ENCODE data around the gene PPCDC. TPM values are rescaled to one million over a fixed set of nuclear protein-coding genes. Genes with fewer than 3 reads are reported as not detected.
A peak's percentile ranks its signal among the peaks of the same experiment; 100 is the strongest.

Gene PPCDC, protein sequence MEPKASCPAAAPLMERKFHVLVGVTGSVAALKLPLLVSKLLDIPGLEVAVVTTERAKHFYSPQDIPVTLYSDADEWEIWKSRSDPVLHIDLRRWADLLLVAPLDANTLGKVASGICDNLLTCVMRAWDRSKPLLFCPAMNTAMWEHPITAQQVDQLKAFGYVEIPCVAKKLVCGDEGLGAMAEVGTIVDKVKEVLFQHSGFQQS
- 10 to 100 TPM; 16.3 to 18.8 TPM for total RNA-seq

GRCh38 chr15:75023181-75023871, at the start of gene PPCDC:
Gene PPCDC (plus strand): TSS chr15:75023590. CDS start chr15:75028319, 4,729 bp downstream.
- peaks cover 11% of the 10 kb centered on the region for H3K4me1 Mint-ChIP-seq (ENCODE audit: low read depth)
- ChIA-PET POLR2A (interaction anchor here (0.5 to 3.8 kb wide), 15 partner anchors 9 to 431 kb away, joined by 3 to 30 read pairs (median 4); partner anchors contain the start of genes C15orf39, MPI, RPP25 and SCAMP5), CTCF (interaction anchor here (0.6 to 2.8 kb wide), 8 partner anchors 9 to 345 kb away, joined by 3 to 19 read pairs (median 4); partner anchors contain the start of genes C15orf39 and MAN2C1)
- peak; percentile 97 for DNase-seq
- H3K4me3 Mint-ChIP-seq, result peak within 1 kb of the TSS; percentile 89
- H3K27ac Mint-ChIP-seq, result peak within 1 kb of the TSS; percentile 89
- intact Hi-C loops (cut with micrococcal nuclease), result loop anchor here (2.0 kb wide), 1 partner anchor 327 kb away; the partner anchor contains the start of gene EDC3
- H3K9me3 Mint-ChIP-seq, result no peaks in the 10 kb centered on the region
- H3K36me3 Mint-ChIP-seq, result no peaks in the 10 kb centered on the region
- no peaks in the 10 kb centered on the region for H3K27me3 Mint-ChIP-seq

DNA sequence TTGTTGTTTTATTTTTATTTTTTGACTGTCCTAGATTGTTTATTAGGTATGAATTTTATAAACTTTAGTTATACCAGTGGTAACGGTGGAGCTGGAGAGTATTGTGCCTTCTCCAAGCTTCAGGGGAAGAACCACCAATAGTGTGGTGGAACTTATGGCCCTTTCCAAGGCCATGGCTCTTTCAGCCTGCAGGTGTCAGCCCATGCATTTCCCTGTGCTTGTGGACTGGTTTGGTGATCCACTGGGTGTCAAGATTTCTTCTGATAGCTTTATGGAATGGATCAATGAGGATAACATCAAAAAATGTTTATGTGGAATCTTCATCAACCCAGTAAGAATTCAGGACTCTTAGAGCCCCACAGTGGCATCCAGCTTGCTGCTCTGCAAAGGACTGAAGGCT, 47.2 kb upstream of the PPCDC start:
- Mint-ChIP-seq H3K4me3 (no peak overlapping the region), H3K36me3 (no peaks in the 10 kb centered on the region), H3K27ac (no peak overlapping the region), H3K27me3 (peaks cover 11% of the 10 kb centered on the region), H3K4me1 (ENCODE audit: low read depth) (peaks cover 9% of the 10 kb centered on the region), H3K9me3 (no peaks in the 10 kb centered on the region)
- no peak for DNase-seq
- ChIA-PET POLR2A (no interaction called here), CTCF (interaction anchor here (0.6 to 1.3 kb wide), 4 partner anchors 12 to 228 kb away, joined by 3 to 5 read pairs (median 4); partner anchors contain the start of gene RPP25)
- intact Hi-C loops (cut with micrococcal nuclease), result no loop called here

GRCh38 chr15:74977599-74977998, 45.8 kb upstream of the PPCDC start:
- no peak overlapping the region for H3K27ac Mint-ChIP-seq

GRCh38 chr15:74978077-74978476, 45.3 kb upstream of the PPCDC start:
- no peak overlapping the region for H3K27ac Mint-ChIP-seq
- intact Hi-C loops (cut with micrococcal nuclease), result no loop called here
- CTCF ChIA-PET, result interaction anchor here (0.8 to 1.7 kb wide), 3 partner anchors 17 to 223 kb away, joined by 3 to 5 read pairs (median 5); partner anchors contain the start of genes C15orf39 and SCAMP5
- H3K36me3 Mint-ChIP-seq, result no peaks in the 10 kb centered on the region
- H3K4me3 Mint-ChIP-seq, result no peak overlapping the region
- H3K4me1 Mint-ChIP-seq (ENCODE audit: low read depth), result peaks cover 9% of the 10 kb centered on the region
- H3K9me3 Mint-ChIP-seq, result no peaks in the 10 kb centered on the region
- POLR2A ChIA-PET, result interaction anchor here (1.3 kb wide), 1 partner anchor 46 kb away, joined by 4 read pairs; the partner anchor contains the start of gene PPCDC
- peaks cover 14% of the 10 kb centered on the region for H3K27me3 Mint-ChIP-seq
- DNase-seq, result no peak

More at GRCh38 chr15:74977599-74977998, 45.8 kb upstream of the PPCDC start:
- Mint-ChIP-seq H3K4me3 (no peak overlapping the region), H3K36me3 (no peaks in the 10 kb centered on the region), H3K4me1 (ENCODE audit: low read depth) (peaks cover 9% of the 10 kb centered on the region), H3K27me3 (peaks cover 14% of the 10 kb centered on the region), H3K9me3 (no peaks in the 10 kb centered on the region)
- POLR2A ChIA-PET, result interaction anchor here (1.3 kb wide), 1 partner anchor 46 kb away, joined by 4 read pairs; the partner anchor contains the start of gene PPCDC
- DNase-seq, result peak; percentile 64
- CTCF ChIA-PET, result interaction anchor here (1.6 to 1.7 kb wide), 2 partner anchors 17 to 209 kb away, joined by 5 read pairs; partner anchors contain the start of gene SCAMP5
- intact Hi-C loops (cut with micrococcal nuclease), result no loop called here

DNA sequence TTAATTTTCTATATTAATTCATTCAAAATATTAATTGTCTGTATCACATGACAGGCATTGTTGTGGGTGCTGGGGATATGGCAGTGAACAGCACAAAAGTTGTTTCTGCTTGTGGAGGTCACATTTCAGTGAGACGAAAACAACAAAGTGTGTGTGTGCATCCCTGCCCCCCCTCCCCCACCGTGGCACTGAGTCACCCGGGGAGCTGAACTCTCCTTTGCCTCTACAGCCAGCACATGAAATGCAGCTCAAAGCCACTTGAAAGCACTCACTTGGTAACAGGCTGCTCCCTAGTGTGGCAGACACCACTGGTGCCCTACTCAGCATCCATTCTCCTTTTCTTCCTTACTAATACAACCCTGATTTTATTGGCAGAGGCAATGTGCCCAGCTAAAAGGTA, 44.9 kb upstream of the PPCDC start:
- peaks cover 14% of the 10 kb centered on the region for H3K27me3 Mint-ChIP-seq
- intact Hi-C loops (cut with micrococcal nuclease), result no loop called here
- no peak overlapping the region for H3K4me3 Mint-ChIP-seq
- no peak overlapping the region for H3K27ac Mint-ChIP-seq
- DNase-seq, result peak; percentile 78
- no peaks in the 10 kb centered on the region for H3K9me3 Mint-ChIP-seq
- H3K36me3 Mint-ChIP-seq, result no peaks in the 10 kb centered on the region
- H3K4me1 Mint-ChIP-seq (ENCODE audit: low read depth), result peaks cover 11% of the 10 kb centered on the region
- ChIA-PET POLR2A (interaction anchor here (1.0 kb wide), 1 partner anchor 17 kb away, joined by 4 read pairs; no protein-coding TSS in a partner anchor), CTCF (interaction anchor here (0.8 to 1.7 kb wide), 3 partner anchors 17 to 223 kb away, joined by 3 to 5 read pairs (median 5); partner anchors contain the start of genes C15orf39 and SCAMP5)

DNA sequence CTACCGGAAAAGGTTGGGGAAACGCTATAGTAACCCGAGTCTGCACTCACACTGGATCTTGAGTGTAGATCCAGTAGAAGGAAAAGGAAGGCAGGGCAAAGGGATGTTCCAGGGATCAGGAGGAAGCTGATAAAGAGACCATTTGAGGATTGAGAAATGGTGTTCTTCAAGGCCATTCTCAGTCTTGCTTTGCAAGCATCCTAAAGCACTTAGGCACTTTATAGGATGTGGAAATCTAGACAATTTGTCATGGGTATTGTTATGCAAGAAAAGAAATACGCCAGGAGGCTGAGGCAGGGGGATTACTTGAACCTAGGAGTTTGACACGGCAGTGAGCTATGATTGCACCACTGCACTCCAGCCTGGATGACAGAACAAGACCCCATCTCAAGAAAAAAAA, 41.2 kb upstream of the PPCDC start:
- POLR2A ChIA-PET, result interaction anchor here (0.6 kb wide), 1 partner anchor 10 kb away, joined by 3 read pairs; no protein-coding TSS in a partner anchor
- no peak for DNase-seq
- Mint-ChIP-seq H3K27me3 (peaks cover 24% of the 10 kb centered on the region), H3K4me3 (no peak overlapping the region), H3K9me3 (no peaks in the 10 kb centered on the region), H3K36me3 (no peaks in the 10 kb centered on the region), H3K4me1 (ENCODE audit: low read depth) (peaks cover 20% of the 10 kb centered on the region), H3K27ac (no peak overlapping the region)
- intact Hi-C loops (cut with micrococcal nuclease), result no loop called here
- CTCF ChIA-PET, result no interaction called here

DNA sequence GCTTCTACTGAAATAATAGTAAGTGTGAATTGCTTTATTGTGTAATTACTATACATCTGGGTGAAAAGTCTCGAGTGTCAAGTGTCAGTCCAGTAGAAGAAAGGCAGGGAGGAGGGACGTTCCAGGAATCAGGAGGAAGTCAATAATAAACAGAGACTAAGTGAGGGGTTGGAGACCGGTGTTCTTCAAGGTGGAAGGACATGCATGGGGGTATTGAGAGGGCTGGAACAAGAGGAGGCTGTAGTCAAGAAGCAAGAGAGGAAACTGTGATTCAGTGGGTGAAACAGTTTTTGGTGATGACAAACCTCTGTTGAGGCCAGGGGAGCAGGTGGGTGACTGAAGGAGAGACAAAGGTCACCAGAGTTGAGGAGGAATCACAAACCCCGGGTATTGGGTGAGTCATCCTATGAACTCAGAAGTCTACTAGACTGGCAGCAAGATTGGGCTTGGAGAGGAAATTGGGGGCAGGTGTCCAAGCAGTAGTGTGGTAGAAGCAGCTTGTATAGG, 39.6 kb upstream of the PPCDC start:
- Mint-ChIP-seq H3K27ac (peak overlapping the region; percentile 46), H3K36me3 (no peaks in the 10 kb centered on the region), H3K27me3 (peaks cover 24% of the 10 kb centered on the region), H3K4me1 (ENCODE audit: low read depth) (peaks cover 11% of the 10 kb centered on the region), H3K9me3 (no peaks in the 10 kb centered on the region), H3K4me3 (no peak overlapping the region)
- DNase-seq, result peak; percentile 78
- ChIA-PET POLR2A (interaction anchor here (0.6 kb wide), 1 partner anchor 102 kb away, joined by 4 read pairs; no protein-coding TSS in a partner anchor), CTCF (interaction anchor here (1.0 kb wide), 1 partner anchor 27 kb away, joined by 5 read pairs; the partner anchor contains the start of gene RPP25)
- intact Hi-C loops (cut with micrococcal nuclease), result loop anchor here (1.0 to 2.0 kb wide), 2 partner anchors 22 to 27 kb away; partner anchors contain the start of gene RPP25

DNA sequence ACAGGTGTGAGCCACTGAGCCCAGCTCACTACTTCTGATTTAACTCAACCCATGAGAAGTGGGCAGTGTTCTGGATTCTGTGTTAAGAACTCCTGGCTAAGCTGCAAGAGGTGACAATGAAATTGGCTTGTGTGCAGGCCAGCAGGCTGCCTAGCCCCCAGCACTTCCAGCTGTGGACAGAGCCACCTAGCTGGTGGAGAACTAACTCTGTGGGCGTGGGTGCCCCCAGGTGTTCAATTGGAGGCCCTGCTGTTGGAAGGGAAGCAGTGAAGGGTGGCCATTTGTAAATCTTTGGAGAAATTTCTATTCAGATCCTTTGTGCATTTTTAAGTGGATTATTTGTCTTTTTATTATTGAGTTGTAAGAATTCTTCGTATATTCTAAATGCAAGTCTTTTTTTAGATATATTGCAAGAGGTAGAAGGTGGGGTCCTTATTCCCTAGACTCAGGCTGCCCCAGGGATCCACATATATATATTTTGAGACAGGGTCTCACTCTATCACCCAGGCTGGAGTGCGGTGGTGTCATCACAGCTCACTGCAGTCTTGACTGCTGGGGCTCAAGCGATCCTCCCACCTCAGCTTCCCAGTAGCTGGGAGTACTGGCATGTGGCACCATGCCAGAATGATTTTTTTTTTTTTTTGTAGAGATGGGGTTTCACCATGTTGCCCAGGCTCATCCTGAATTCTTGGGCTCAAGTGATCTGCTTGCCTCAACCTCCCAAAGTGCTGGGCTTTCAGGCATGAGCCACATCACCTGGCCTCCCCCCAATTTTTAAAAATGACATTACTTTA, 35.2 kb upstream of the PPCDC start:
- POLR2A ChIA-PET, result interaction anchor here (1.1 kb wide), 1 partner anchor 35 kb away, joined by 3 read pairs; the partner anchor contains the start of gene PPCDC

GRCh38 chr15:74989527-74989926, 33.9 kb upstream of the PPCDC start:
- Mint-ChIP-seq H3K27me3 (peaks cover 9% of the 10 kb centered on the region), H3K4me1 (ENCODE audit: low read depth) (peaks cover 2% of the 10 kb centered on the region), H3K27ac (no peak overlapping the region), H3K9me3 (no peaks in the 10 kb centered on the region), H3K36me3 (no peaks in the 10 kb centered on the region), H3K4me3 (no peak overlapping the region)
- CTCF ChIA-PET, result interaction anchor here (1.6 kb wide), 1 partner anchor 88 kb away, joined by 6 read pairs; no protein-coding TSS in a partner anchor
- POLR2A ChIA-PET, result no interaction called here
- no peak for DNase-seq
- intact Hi-C loops (cut with micrococcal nuclease), result no loop called here

More for the DNA sequence above, 35.2 kb upstream of the PPCDC start:
- peaks cover 12% of the 10 kb centered on the region for H3K27me3 Mint-ChIP-seq
- DNase-seq, result peak; percentile 68
- H3K4me3 Mint-ChIP-seq, result no peak overlapping the region
- H3K9me3 Mint-ChIP-seq, result no peaks in the 10 kb centered on the region
- H3K4me1 Mint-ChIP-seq (ENCODE audit: low read depth), result peaks cover 11% of the 10 kb centered on the region
- no peak overlapping the region for H3K27ac Mint-ChIP-seq
- H3K36me3 Mint-ChIP-seq, result no peaks in the 10 kb centered on the region
- intact Hi-C loops (cut with micrococcal nuclease), result no loop called here
- CTCF ChIA-PET, result interaction anchor here (0.6 to 1.6 kb wide), 10 partner anchors 12 to 219 kb away, joined by 3 to 6 read pairs (median 3); partner anchors contain the start of gene FAM219B

- Mint-ChIP-seq H3K27ac (no peak overlapping the region), H3K36me3 (no peaks in the 10 kb centered on the region), H3K9me3 (no peaks in the 10 kb centered on the region), H3K4me1 (ENCODE audit: low read depth) (peaks cover 10% of the 10 kb centered on the region), H3K27me3 (peaks cover 13% of the 10 kb centered on the region), H3K4me3 (no peak overlapping the region)
- intact Hi-C loops (cut with micrococcal nuclease), result no loop called here
- POLR2A ChIA-PET, result interaction anchor here (0.7 kb wide), 1 partner anchor 11 kb away, joined by 3 read pairs; no protein-coding TSS in a partner anchor
- CTCF ChIA-PET, result no interaction called here
- no peak for DNase-seq
These were observed 30.8 kb upstream of the PPCDC start for GRCh38 chr15:74992619-74993018.

GRCh38 chr15:74994236-74994635, 29.2 kb upstream of the PPCDC start:
- no peak overlapping the region for H3K27ac Mint-ChIP-seq
- intact Hi-C loops (cut with micrococcal nuclease), result no loop called here
- CTCF ChIA-PET, result interaction anchor here (1.1 to 2.2 kb wide), 4 partner anchors 16 to 362 kb away, joined by 3 to 5 read pairs (median 4); partner anchors contain the start of gene C15orf39

More at GRCh38 chr15:74994236-74994635, 29.2 kb upstream of the PPCDC start:
- POLR2A ChIA-PET, result no interaction called here
- no peaks in the 10 kb centered on the region for H3K9me3 Mint-ChIP-seq
- H3K4me1 Mint-ChIP-seq (ENCODE audit: low read depth), result peaks cover 10% of the 10 kb centered on the region
- H3K27me3 Mint-ChIP-seq, result peaks cover 21% of the 10 kb centered on the region
- H3K4me3 Mint-ChIP-seq, result no peak overlapping the region
- no peaks in the 10 kb centered on the region for H3K36me3 Mint-ChIP-seq
- DNase-seq, result no peak
